Panc1 (cell line): ENCODE data around the gene LRRC47. TPM values are rescaled to one million over a fixed set of nuclear protein-coding genes. Genes with fewer than 3 reads are reported as not detected.
"Not testable (repeated sequence)": the region's sequence is repeated elsewhere in the genome, so short reads cannot be mapped to it uniquely, and the experiment has no call there.

Experiments used
- ATAC-seq: fragments of 200-7000 bp; cut with Tn5 transposase; 2 replicates; pipeline ENCODE4 v1.9.1; 2020; ENCODE audit warnings: mild to moderate bottlenecking, moderate library complexity
- BruUV-seq: library from RNA; stranded (reverse); fragments of 400-500 nt; replicated peaks from 2 replicates; lab custom pipeline; 2021; lab: Mats Ljungman, UMichigan
- CTCF ChIA-PET: fragments of 300-600 bp; sonication (Branson Sonifier 250); formaldehyde crosslinking; loops from one replicate; lab custom pipeline; 2022; ENCODE audit warnings: antibody characterized with exemption; lab: Charles Lee
- POLR2A ChIA-PET: fragments of 300-600 bp; sonication (Branson Sonifier 250); formaldehyde crosslinking; loops from one replicate; lab custom pipeline; 2022; ENCODE audit warnings: antibody characterized with exemption; lab: Charles Lee
- DNase-seq: peaks from one replicate; pipeline ENCODE4 v3.0.0-alpha.2; 2010; ENCODE audit warnings: low read depth, low spot score
- H3K27ac ChIP-seq: 2 replicates; pipeline ENCODE4 v1.5.1; 2011; ENCODE audit warnings: mild to moderate bottlenecking, low read length, inconsistent platforms
- H3K27me3 ChIP-seq: fragments of 200-500 bp; sonication (Bioruptor generic); 2 replicates; pipeline ENCODE4 v1.6.0; 2014; ENCODE audit warnings: low read length, inconsistent platforms; ENCODE audit not compliant: control insufficient read depth, insufficient read depth
- H3K36me3 ChIP-seq: fragments of 200-500 bp; sonication (Bioruptor generic); 2 replicates; pipeline ENCODE4 v1.5.1; 2014; ENCODE audit warnings: inconsistent platforms, mild to moderate bottlenecking, low read length, moderate library complexity; ENCODE audit not compliant: control insufficient read depth, insufficient read depth
- H3K4me1 ChIP-seq: 2 replicates; pipeline ENCODE4 v1.5.1; 2011; ENCODE audit warnings: inconsistent platforms, mild to moderate bottlenecking, low read length, moderate library complexity; ENCODE audit not compliant: control insufficient read depth, insufficient read depth
- H3K4me3 ChIP-seq, 2 experiments: 2 replicates each; pipeline ENCODE4 v1.5.1; 2011 to 2012; ENCODE audit warnings: low read depth in 2 of 2, low read length in 2 of 2, mild to moderate bottlenecking in 2 of 2, inconsistent platforms in 1 of 2, moderate library complexity in 1 of 2
- H3K9me3 ChIP-seq: fragments of 200-500 bp; sonication (Bioruptor generic); 2 replicates; pipeline ENCODE4 v1.5.1; 2014; ENCODE audit warnings: low read depth, mild to moderate bottlenecking, inconsistent platforms, low read length, moderate library complexity; ENCODE audit not compliant: control insufficient read depth, insufficient read depth
- CTCF ChIP-seq: fragments of 450-650 bp; IDR thresholded peaks from 2 replicates; pipeline ENCODE4 v1.5.1; 2017; ENCODE audit warnings: mild to moderate bottlenecking
- POLR2AphosphoS5 ChIP-seq: IDR thresholded peaks from 2 replicates; pipeline ENCODE4 v1.6.1; 2012; ENCODE audit warnings: mild to moderate bottlenecking, low read depth, low read length, moderate library complexity
- REST ChIP-seq, 2 experiments: IDR thresholded peaks; 2 replicates each; pipeline ENCODE4 v1.6.1; 2011 to 2012; ENCODE audit warnings: low read depth in 2 of 2, control low read depth in 1 of 2, low read length in 1 of 2, mild to moderate bottlenecking in 1 of 2, moderate library complexity in 1 of 2; ENCODE audit not compliant: insufficient read depth in 1 of 2
- SIN3A ChIP-seq: IDR thresholded peaks from 2 replicates; pipeline ENCODE4 v1.6.1; 2012; ENCODE audit warnings: low read depth, mild to moderate bottlenecking, low read length, moderate library complexity, borderline replicate concordance; ENCODE audit not compliant: insufficient read depth
- TCF7L2 ChIP-seq: IDR thresholded peaks from 2 replicates; pipeline ENCODE4 v1.6.1; 2011; ENCODE audit warnings: mild to moderate bottlenecking, low read depth, low read length, inconsistent platforms
- in situ Hi-C: cut with HindIII; loops from 2 replicates; pipeline ENCODE4 v1.10.0; 2016; ENCODE audit warnings: low sequenced_read_pairs, low pct_unique_long_range_greater_than_20kb
- intact Hi-C: fragments of 100-400 bp; cut with micrococcal nuclease; formaldehyde crosslinking; loops from one replicate; pipeline ENCODE4 v1.10.0; 2022; ENCODE audit not compliant: unreplicated experiment
- total RNA-seq: library from RNA; stranded (reverse); gene quantifications from one replicate; pipeline ENCODE4 v1.2.1, GENCODE V29; 2021; ENCODE audit not compliant: unreplicated experiment

LRRC47 gene
- total RNA-seq, 1 experiment from 2014 or later, result 51.0 TPM

DNA sequence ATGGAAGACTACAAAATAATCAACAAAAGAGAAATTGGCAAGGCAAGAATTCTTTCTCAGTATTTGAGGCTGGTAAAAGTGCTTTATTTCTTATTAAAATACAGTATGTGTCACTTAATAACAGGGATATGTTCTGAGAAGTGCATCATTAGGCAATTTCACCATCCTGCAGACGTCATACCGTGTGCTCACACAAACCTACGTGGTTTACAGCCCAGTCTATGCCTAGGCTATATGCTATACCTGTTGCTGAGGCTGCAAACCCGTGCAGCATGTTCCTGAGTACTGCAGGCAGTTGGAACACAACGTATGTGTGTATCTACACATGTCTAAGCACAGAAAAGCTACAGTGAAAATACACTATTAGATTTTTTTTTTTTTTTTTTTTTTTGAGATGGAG is 46.8 kb downstream of the LRRC47 start:
- no peak for DNase-seq
- in situ Hi-C loops, result no loop called here
- ChIA-PET CTCF (no interaction called here), POLR2A (no interaction called here)
- ATAC-seq, result no peak
- Histone ChIP-seq H3K36me3 (no peaks in the 10 kb centered on the region), H3K27ac (no peak overlapping the region), H3K4me3 (no peak overlapping the region), H3K27me3 (no peaks in the 10 kb centered on the region), H3K4me1 (peaks cover 8% of the 10 kb centered on the region), H3K9me3 (no peaks in the 10 kb centered on the region)
- intact Hi-C loops, result no loop called here
- BruUV-seq, result no TSS peak
- TF ChIP-seq SIN3A, result no peak
- TF ChIP-seq TCF7L2, result no peak
- TF ChIP-seq POLR2AphosphoS5, result no peak

DNA sequence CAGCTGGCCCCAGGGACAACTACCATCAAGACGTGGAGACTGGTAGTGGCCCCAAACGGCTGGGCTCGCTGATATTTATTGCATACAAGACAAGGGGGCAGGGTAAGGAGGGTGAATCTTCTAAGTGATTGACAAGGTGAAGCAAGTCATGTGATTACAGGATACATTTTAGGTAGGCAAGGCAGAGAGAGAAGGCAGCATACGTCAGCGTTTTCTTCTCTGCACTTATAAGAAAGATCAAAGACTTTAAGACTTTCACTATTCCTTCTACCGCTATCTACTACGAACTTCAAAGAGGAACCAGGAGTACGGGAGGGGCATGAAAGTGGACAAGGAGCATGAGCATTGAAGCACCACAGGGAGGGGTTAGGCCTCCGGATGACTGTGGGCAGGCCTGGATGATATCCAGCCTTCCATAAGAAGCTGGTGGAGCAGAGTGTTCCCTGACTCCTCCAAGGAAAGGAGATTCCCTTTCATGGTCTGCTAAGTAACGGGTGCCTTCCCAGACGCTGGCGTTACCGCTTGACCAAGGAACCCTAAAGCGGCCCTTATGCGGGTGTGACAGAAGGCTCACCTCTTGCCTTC is 47.9 kb downstream of the LRRC47 start:
- intact Hi-C loops, H3K36me3 ChIP-seq, H3K27me3 ChIP-seq, POLR2A ChIA-PET, H3K27ac ChIP-seq, H3K4me1 ChIP-seq, H3K9me3 ChIP-seq, CTCF ChIA-PET, BruUV-seq, ATAC-seq, in situ Hi-C loops, DNase-seq: not testable (repeated sequence)
- H3K4me3 ChIP-seq, result peak overlapping the region in 1 of 2 experiments; percentile 68; a peak in 1 of 4 replicates

DNA sequence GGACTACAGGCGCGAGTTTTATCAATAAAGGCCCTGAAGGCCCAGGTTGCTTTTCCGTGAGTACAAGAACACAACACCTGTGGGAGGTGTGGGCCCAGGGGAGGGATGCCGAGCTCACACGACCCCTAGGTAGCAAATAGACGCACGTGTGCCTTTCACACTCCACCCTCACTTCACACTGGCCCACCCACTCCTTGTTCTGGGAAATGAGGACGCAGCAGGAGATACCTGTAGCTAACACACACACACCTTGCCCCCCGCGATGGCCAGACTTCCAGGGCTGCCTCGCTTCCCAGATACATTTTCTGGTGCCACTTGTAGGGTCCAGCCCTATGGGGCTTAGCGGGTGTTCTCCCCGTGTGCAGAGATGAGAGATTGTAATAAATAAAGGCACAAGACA is 48.4 kb downstream of the LRRC47 start:
- CTCF ChIA-PET, result no interaction called here
- in situ Hi-C loops, result no loop called here
- TF ChIP-seq CTCF (no peak), TCF7L2 (no peak), REST (IDR thresholded peaks at IDR 0.05; ENCODE audit: insufficient read depth in 1 of 2, low read depth in 2 of 2, low read length in 1 of 2) (no peak), POLR2AphosphoS5 (no peak), SIN3A (no peak)
- no peaks in the 10 kb centered on the region for H3K27me3 ChIP-seq
- H3K9me3 ChIP-seq, result no peaks in the 10 kb centered on the region
- no peaks in the 10 kb centered on the region for H3K36me3 ChIP-seq
- POLR2A ChIA-PET, result no interaction called here
- no TSS peak for BruUV-seq
- intact Hi-C loops, result no loop called here
- DNase-seq, result no peak
- peaks cover 8% of the 10 kb centered on the region for H3K4me1 ChIP-seq
- peak overlapping the region; percentile 68 to 77 for H3K4me3 ChIP-seq
- no peak for ATAC-seq
- peak overlapping the region; percentile 8; the same call in 1 of the 2 replicates for H3K27ac ChIP-seq
